OCI-LY3 (cell line): Measurements from ENCODE around the gene KIRREL1.

Experiments used
- H2AFZ ChIP-seq: fragments of 200-600, 300-600 bp; shearing (Covaris generic); 2 replicates; pipeline ENCODE4 v1.6.0; 2014; ENCODE audit warnings: antibody characterized with exemption, low read depth, low read length
- H3K27ac ChIP-seq: fragments of 200-600, 300-600 bp; sonication (generic); 2 replicates; pipeline ENCODE4 v1.5.1; 2014; ENCODE audit warnings: mild to moderate bottlenecking, low read length, moderate library complexity, mixed read lengths
- H3K27me3 ChIP-seq: fragments of 200-600, 300-600 bp; sonication (generic); 2 replicates; pipeline ENCODE4 v1.6.1; 2014; ENCODE audit warnings: low read depth, low read length, mixed read lengths
- H3K36me3 ChIP-seq: fragments of 200-600, 300-600 bp; sonication (generic); replicated peaks from 2 replicates; pipeline ENCODE3; 2014; ENCODE audit warnings: low read depth, low read length, mixed read lengths
- H3K4me1 ChIP-seq: fragments of 300-600, 200-600 bp; sonication (generic); 2 replicates; pipeline ENCODE4 v1.6.1; 2014; ENCODE audit warnings: low read length, mixed read lengths
- H3K4me2 ChIP-seq: fragments of 200-600, 300-600 bp; sonication (generic); 2 replicates; pipeline ENCODE4 v1.6.1; 2014; ENCODE audit warnings: low read length, mixed read lengths
- H3K4me3 ChIP-seq: fragments of 300-600, 200-600 bp; sonication (generic); 2 replicates; pipeline ENCODE4 v1.5.1; 2014; ENCODE audit warnings: antibody characterized with exemption, mild to moderate bottlenecking, low read length, moderate library complexity
- H3K79me2 ChIP-seq: fragments of 300-600, 200-600 bp; shearing (Covaris generic); 2 replicates; pipeline ENCODE4 v1.6.1; 2014; ENCODE audit warnings: mild to moderate bottlenecking, low read length, mixed read lengths
- H3K9ac ChIP-seq: fragments of 300-600, 200-600 bp; shearing (Covaris generic); 2 replicates; pipeline ENCODE4 v1.6.0; 2014; ENCODE audit warnings: mild to moderate bottlenecking, low read length, moderate library complexity
- H3K9me3 ChIP-seq: fragments of 200-600, 300-600 bp; shearing (Covaris generic); 2 replicates; pipeline ENCODE4 v1.6.1; 2014; ENCODE audit warnings: low read length, mixed read lengths; ENCODE audit not compliant: insufficient read depth
- H4K20me1 ChIP-seq: fragments of 200-600, 300-600 bp; sonication (generic); 2 replicates; pipeline ENCODE4 v1.6.1; 2016; ENCODE audit warnings: low read length, mixed read lengths; ENCODE audit not compliant: insufficient read depth
- CTCF ChIP-seq: fragments of 200-600, 300-600 bp; sonication (generic); IDR thresholded peaks from 2 replicates; pipeline ENCODE4 v1.5.1; 2014; ENCODE audit warnings: antibody characterized with exemption, low read length, low read depth
- EZH2phosphoT487 ChIP-seq: fragments of 200-600 bp; shearing (Covaris generic); IDR thresholded peaks from 2 replicates; pipeline ENCODE4 v1.6.1; 2018; ENCODE audit warnings: antibody characterized with exemption, mixed run types, low read depth

KIRREL1 gene

GRCh38 chr1:157993147-157993917 lies at the start of gene KIRREL1:
TSS of gene KIRREL1 (plus strand) at chr1:157993645. CDS start at chr1:157993677, 32 bp downstream.
- no peaks in the 10 kb centered on the region for H3K4me1 ChIP-seq
- TF ChIP-seq EZH2phosphoT487 (no peak), CTCF (no peak)
- H3K9ac ChIP-seq = no peak within 1 kb of the TSS
- H4K20me1 ChIP-seq = no peaks in the 10 kb centered on the region
- no peak within 1 kb of the TSS for H3K4me3 ChIP-seq
- no peaks in the 10 kb centered on the region for H3K79me2 ChIP-seq
- no peaks in the 10 kb centered on the region for H3K9me3 ChIP-seq
- H3K4me2 ChIP-seq = no peak within 1 kb of the TSS
- no peaks in the 10 kb centered on the region for H3K36me3 ChIP-seq
- no peak within 1 kb of the TSS for H3K27ac ChIP-seq
- H2AFZ ChIP-seq = no peak within 1 kb of the TSS
- H3K27me3 ChIP-seq = peaks cover 59% of the 10 kb centered on the region

- Histone ChIP-seq H4K20me1 (0 out of 2 replicates have a peak, but pooled peaks cover 4% of the 10 kb centered on the region), H3K36me3 (no peaks in the 10 kb centered on the region), H3K4me3 (peak overlapping the region; percentile 33), H3K4me2 (peak overlapping the region; percentile 56), H3K27ac (no peak overlapping the region), H3K79me2 (no peaks in the 10 kb centered on the region), H3K27me3 (peaks cover 44% of the 10 kb centered on the region), H3K4me1 (peaks cover 12% of the 10 kb centered on the region), H3K9ac (no peak overlapping the region), H2AFZ (no peak overlapping the region), H3K9me3 (no peaks in the 10 kb centered on the region)
- TF ChIP-seq CTCF (no peak), EZH2phosphoT487 (no peak)
These were observed 48.7 kb upstream of the KIRREL1 start for GRCh38 chr1:157944663-157945280.

DNA sequence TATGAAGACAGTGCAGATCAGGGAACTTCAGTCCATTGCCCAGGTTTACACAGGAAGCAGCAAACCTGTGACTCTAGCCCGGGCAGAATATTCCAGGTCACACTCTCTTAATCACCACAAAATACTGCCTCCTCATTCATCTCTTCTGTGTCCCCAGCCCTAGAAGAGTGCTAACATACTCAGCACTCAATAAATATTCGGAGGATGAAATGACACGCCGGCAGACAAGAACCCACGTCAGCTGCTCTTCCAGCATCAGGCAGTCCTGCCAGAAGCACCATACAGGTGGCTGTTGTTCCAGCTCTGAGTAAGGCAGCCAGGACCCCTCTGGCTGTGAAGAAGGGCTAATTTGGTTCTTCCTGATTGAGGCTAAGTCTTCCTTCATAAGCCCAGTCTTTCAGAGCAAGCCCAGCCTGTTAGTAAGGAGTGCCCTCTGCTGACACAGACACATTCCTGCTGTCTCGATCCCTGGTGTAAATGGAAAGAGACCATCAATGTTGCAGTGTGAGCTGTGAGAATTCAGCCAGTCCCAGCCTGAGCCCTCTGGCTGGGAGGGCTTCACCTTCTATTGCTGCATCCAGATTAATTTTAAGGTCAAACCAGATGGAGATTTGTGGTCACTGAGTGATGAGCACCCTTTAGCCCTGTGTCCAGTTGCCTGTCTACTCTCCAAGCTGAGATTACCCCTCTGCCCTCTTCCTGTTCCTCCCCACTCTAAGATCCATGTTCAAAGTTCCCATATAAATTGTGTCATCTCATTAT lies 45.0 kb upstream of the KIRREL1 start:
- peaks cover 65% of the 10 kb centered on the region for H3K27me3 ChIP-seq
- no peak overlapping the region for H3K9ac ChIP-seq
- no peaks in the 10 kb centered on the region for H3K9me3 ChIP-seq
- H3K4me1 ChIP-seq = peaks cover 12% of the 10 kb centered on the region
- H3K79me2 ChIP-seq = no peaks in the 10 kb centered on the region
- 0 out of 2 replicates have a peak, but pooled peaks cover 4% of the 10 kb centered on the region for H4K20me1 ChIP-seq
- H3K4me3 ChIP-seq = no peak overlapping the region
- no peaks in the 10 kb centered on the region for H3K36me3 ChIP-seq
- no peak overlapping the region for H3K27ac ChIP-seq
- TF ChIP-seq EZH2phosphoT487 = no peak
- peak; percentile 94 for TF ChIP-seq CTCF
- H3K4me2 ChIP-seq = no peak overlapping the region
- H2AFZ ChIP-seq = no peak overlapping the region

- 0 out of 2 replicates have a peak, but pooled peaks cover 4% of the 10 kb centered on the region for H4K20me1 ChIP-seq
- no peak overlapping the region for H3K4me2 ChIP-seq
- H3K79me2 ChIP-seq = no peaks in the 10 kb centered on the region
- H3K36me3 ChIP-seq = no peaks in the 10 kb centered on the region
- H2AFZ ChIP-seq = no peak overlapping the region
- H3K27ac ChIP-seq = no peak overlapping the region
- TF ChIP-seq EZH2phosphoT487 (no peak), CTCF (no peak)
- no peak overlapping the region for H3K9ac ChIP-seq
- peaks cover 12% of the 10 kb centered on the region for H3K4me1 ChIP-seq
- peaks cover 65% of the 10 kb centered on the region for H3K27me3 ChIP-seq
- H3K4me3 ChIP-seq = no peak overlapping the region
- H3K9me3 ChIP-seq = no peaks in the 10 kb centered on the region
These were observed 44.4 kb upstream of the KIRREL1 start for GRCh38 chr1:157949074-157949354.
